ENCODE measurements around the gene CYP24A1. TPM values are rescaled to one million over a fixed set of nuclear protein-coding genes. Genes with fewer than 3 reads are reported as not detected.

The CYP24A1 gene
- total and polyA plus RNA-seq, 2 donors (not counting 3 experiments of a cell fraction or from before 2014, with no cell fraction given) = not detected

GRCh38 chr20:54158856-54159418 lies 14.8 kb downstream of the CYP24A1 start:
- Histone ChIP-seq H3K9me1 (replicated peaks; ENCODE audit: control insufficient read depth, extremely low read depth, insufficient read depth, low read length) (no peaks in the 10 kb centered on the region), H3K9me3 (replicated peaks; ENCODE audit: control insufficient read depth, insufficient read depth, low read length) (no peaks in the 10 kb centered on the region), H3K4me1 (ENCODE audit: control insufficient read depth, extremely low read depth, insufficient read depth, low read length) (no peaks in the 10 kb centered on the region), H3K9ac (replicated peaks; ENCODE audit: extremely low read depth, insufficient read depth, low read length) (no peak overlapping the region), H3K27me3 (ENCODE audit: control insufficient read depth in 2 of 2, insufficient read depth in 2 of 2, low read length in 2 of 2) (no peaks in the 10 kb centered on the region), H3K79me2 (ENCODE audit: control insufficient read depth, insufficient read depth, low read length) (no peaks in the 10 kb centered on the region), H3K27ac (ENCODE audit: insufficient read depth, low read depth, low read length) (no peak overlapping the region), H3K4me3 (replicated peaks in 1 of 3; ENCODE audit: insufficient read depth in 1 of 3, low read depth in 1 of 3, low read length in 3 of 3) (no peak overlapping the region), H3K4me2 (ENCODE audit: insufficient read depth, low read length) (no peak overlapping the region), H2AFZ (ENCODE audit: low read depth, low read length) (no peak overlapping the region), H3K36me3 (ENCODE audit: control insufficient read depth in 2 of 2, extremely low read depth in 1 of 2, insufficient read depth in 2 of 2, low read length in 2 of 2) (no peaks in the 10 kb centered on the region), H4K20me1 (replicated peaks; ENCODE audit: control insufficient read depth, extremely low read depth, insufficient read depth, low read length) (no peaks in the 10 kb centered on the region)
- no TSS peak for BruUV-seq (replicated peaks)
- ChIA-PET CTCF (interaction anchor here (1.5 kb wide), 1 partner anchor 17 kb away, joined by 5 read pairs; no protein-coding TSS in a partner anchor), POLR2A (no interaction called here)
- TF ChIP-seq CTCF (IDR thresholded peaks at IDR 0.05; ENCODE audit: extremely low read depth in 1 of 2, insufficient read depth in 1 of 2, low read depth in 1 of 2, low read length in 2 of 2) (no peak), POLR2AphosphoS5 (IDR thresholded peaks at IDR 0.05; ENCODE audit: insufficient read depth, low read depth, low read length) (no peak), POLR2A (IDR thresholded peaks at IDR 0.05; ENCODE audit: low read depth, low read length) (no peak), FOS (IDR thresholded peaks at IDR 0.05; ENCODE audit: borderline replicate concordance, insufficient read depth, low read length) (no peak)
- no peak for FAIRE-seq
- intact Hi-C loops (cut with micrococcal nuclease) (no loop called here), dilution Hi-C loops (cut with MboI; ENCODE audit: extremely low pct_ligation_motif_present, low sequenced_read_pairs) (no loop called here)
- no peak for DNase-seq (ENCODE audit: low read depth, low spot score)

GRCh38 chr20:54158226-54158625 lies 15.6 kb downstream of the CYP24A1 start:
- CTCF ChIA-PET = interaction anchor here (1.5 kb wide), 1 partner anchor 17 kb away, joined by 5 read pairs; no protein-coding TSS in a partner anchor

More at GRCh38 chr20:54158226-54158625, 15.6 kb downstream of the CYP24A1 start:
- no peaks in the 10 kb centered on the region for H3K4me1 ChIP-seq (ENCODE audit: control insufficient read depth, extremely low read depth, insufficient read depth, low read length)
- H2AFZ ChIP-seq (ENCODE audit: low read depth, low read length) = no peak overlapping the region
- no peaks in the 10 kb centered on the region for H3K79me2 ChIP-seq (ENCODE audit: control insufficient read depth, insufficient read depth, low read length)
- H3K9ac ChIP-seq (replicated peaks; ENCODE audit: extremely low read depth, insufficient read depth, low read length) = no peak overlapping the region
- no peaks in the 10 kb centered on the region for H3K9me3 ChIP-seq (replicated peaks; ENCODE audit: control insufficient read depth, insufficient read depth, low read length)
- BruUV-seq (replicated peaks) = no TSS peak
- intact Hi-C loops (cut with micrococcal nuclease) (no loop called here), dilution Hi-C loops (cut with MboI; ENCODE audit: extremely low pct_ligation_motif_present, low sequenced_read_pairs) (no loop called here)
- no peak for DNase-seq (ENCODE audit: low read depth, low spot score)
- POLR2A ChIA-PET = no interaction called here
- no peak overlapping the region for H3K4me3 ChIP-seq (replicated peaks in 1 of 3; ENCODE audit: insufficient read depth in 1 of 3, low read depth in 1 of 3, low read length in 3 of 3)
- H4K20me1 ChIP-seq (replicated peaks; ENCODE audit: control insufficient read depth, extremely low read depth, insufficient read depth, low read length) = no peaks in the 10 kb centered on the region
- no peak for TF ChIP-seq GATA2 (IDR thresholded peaks at IDR 0.05; ENCODE audit: insufficient read depth, insufficient read length, low read depth, low read length)
- no peak for TF ChIP-seq EZH2 (IDR thresholded peaks at IDR 0.05; ENCODE audit: borderline replicate concordance, low read depth, low read length, severe bottlenecking)
- TF ChIP-seq POLR2AphosphoS5 (IDR thresholded peaks at IDR 0.05; ENCODE audit: insufficient read depth, low read depth, low read length) = no peak
- H3K9me1 ChIP-seq (replicated peaks; ENCODE audit: control insufficient read depth, extremely low read depth, insufficient read depth, low read length) = no peaks in the 10 kb centered on the region
- no peaks in the 10 kb centered on the region for H3K36me3 ChIP-seq (ENCODE audit: control insufficient read depth in 2 of 2, extremely low read depth in 1 of 2, insufficient read depth in 2 of 2, low read length in 2 of 2)
- no peaks in the 10 kb centered on the region for H3K27me3 ChIP-seq (ENCODE audit: control insufficient read depth in 2 of 2, insufficient read depth in 2 of 2, low read length in 2 of 2)
- H3K27ac ChIP-seq (ENCODE audit: insufficient read depth, low read depth, low read length) = no peak overlapping the region
- no peak overlapping the region for H3K4me2 ChIP-seq (ENCODE audit: insufficient read depth, low read length)
- FAIRE-seq = no peak
